HepG2 (cell line): ENCODE measurements around the gene CDH22. TPM values are rescaled to one million over a fixed set of nuclear protein-coding genes. Genes with fewer than 3 reads are reported as not detected.

ENCODE experiments used
- ATAC-seq: fragments of 200-7000 bp; cut with Tn5 transposase; 3 replicates; pipeline ENCODE4 v1.9.1; 2020; ENCODE audit warnings: mild to moderate bottlenecking, moderate library complexity
- BruUV-seq: library from RNA; stranded (reverse); fragments of 400-500 nt; replicated peaks from 2 replicates; lab custom pipeline; 2021; lab: Mats Ljungman, UMichigan
- CTCF ChIA-PET: fragments of 300-600 bp; formaldehyde crosslinking; extraction: SDS; loops from one replicate; lab custom pipeline; 2021; ENCODE audit warnings: low total read pairs, inconsistent platforms, low intra/inter-chr PET ratio; lab: Yijun Ruan, JAX
- POLR2A ChIA-PET: fragments of 350-600 bp; sonication (Branson Sonifier 250); formaldehyde crosslinking; loops from one replicate; lab custom pipeline; 2020; ENCODE audit warnings: antibody characterized with exemption, inconsistent platforms; lab: Yijun Ruan, JAX
- DNase-seq: peaks from one replicate; pipeline ENCODE4 v3.0.0-alpha.2; 2015; ENCODE audit warnings: low spot score
- FAIRE-seq: peaks from 3 replicates; lab custom pipeline; 2011; peaks lifted over from hg19 to GRCh38; lab: Jason Lieb, UNC
- H2AFZ ChIP-seq: one replicate; pipeline ENCODE4 v1.6.1; 2011; ENCODE audit warnings: low read length, inconsistent platforms
- H3K27ac ChIP-seq: fragments of 300-600 bp; 3 replicates; pipeline ENCODE4 v1.8.0; 2011; ENCODE audit warnings: mixed run types, mild to moderate bottlenecking, mixed read lengths, low read length, inconsistent platforms; ENCODE audit not compliant: insufficient read depth; ENCODE audit errors: extremely low read length
- H3K27me3 ChIP-seq, 2 experiments: fragments of 200-600 bp in 1 of 2; 2 replicates in 1 of 2; 3 replicates in 1 of 2; pipeline versions ENCODE4 v1.6.0 to v1.8.0; 2011; ENCODE audit warnings: low read length in 2 of 2, mild to moderate bottlenecking in 2 of 2, moderate library complexity in 2 of 2, inconsistent platforms in 1 of 2; ENCODE audit not compliant: insufficient read depth in 2 of 2, control insufficient read depth in 1 of 2
- H3K36me3 ChIP-seq, 2 experiments: fragments of 200-600 bp in 1 of 2; replicated peaks in 1 of 2; 2 replicates in 1 of 2; 3 replicates in 1 of 2; pipeline versions ENCODE4 v1.5.1 to v1.8.0; 2011; ENCODE audit warnings: low read length in 2 of 2, inconsistent platforms in 1 of 2; ENCODE audit not compliant: insufficient read depth in 2 of 2, control insufficient read depth in 1 of 2
- H3K4me1 ChIP-seq: 2 replicates; pipeline ENCODE4 v1.5.1; 2012; ENCODE audit warnings: low read length, inconsistent platforms; ENCODE audit not compliant: insufficient read depth
- H3K4me2 ChIP-seq: 2 replicates; pipeline ENCODE4 v1.6.0; 2011; ENCODE audit warnings: low read depth, low read length, inconsistent platforms
- H3K4me3 ChIP-seq, 3 experiments: fragments of 200-600 bp in 1 of 3; sonication (generic), shearing (Covaris generic) in 1 of 3; replicated peaks in 1 of 3; 2 replicates each; pipeline ENCODE4 v1.5.1; 2011 to 2016; ENCODE audit warnings: low read length in 3 of 3, inconsistent platforms in 2 of 3, low read depth in 2 of 3, mild to moderate bottlenecking in 2 of 3, control low read depth in 1 of 3, mixed read lengths in 1 of 3; ENCODE audit not compliant: insufficient read depth in 1 of 3
- H3K79me2 ChIP-seq: one replicate; pipeline ENCODE4 v1.6.1; 2011; ENCODE audit warnings: low read length, inconsistent platforms; ENCODE audit not compliant: insufficient read depth
- H3K9ac ChIP-seq: 2 replicates; pipeline ENCODE4 v1.6.0; 2011; ENCODE audit warnings: mild to moderate bottlenecking, low read depth, low read length, inconsistent platforms; ENCODE audit not compliant: insufficient read depth
- H3K9me3 ChIP-seq: 2 replicates; pipeline ENCODE4 v1.5.1; 2012; ENCODE audit warnings: mild to moderate bottlenecking, low read length
- H4K20me1 ChIP-seq: 2 replicates; pipeline ENCODE4 v1.6.0; 2011; ENCODE audit warnings: inconsistent platforms, mild to moderate bottlenecking, low read length, moderate library complexity; ENCODE audit not compliant: insufficient read depth
- HNRNPH1 ChIP-seq: fragments of 200-400 bp; formaldehyde crosslinking; optimal IDR thresholded peaks from 2 replicates; pipeline ENCODE3; 2017; ENCODE audit warnings: mild to moderate bottlenecking, low read depth, low read length
- MYC ChIP-seq: sonication (generic); formaldehyde crosslinking; IDR thresholded peaks from 2 replicates; pipeline ENCODE4 v1.9.0; 2021; ENCODE audit warnings: missing genetic modification reagents, borderline replicate concordance
- POLR2A ChIP-seq, 2 experiments: IDR thresholded peaks; 2 replicates each; pipeline ENCODE4 v1.6.1; 2011; ENCODE audit warnings: low read depth in 2 of 2, low read length in 2 of 2, mild to moderate bottlenecking in 1 of 2, moderate library complexity in 1 of 2; ENCODE audit not compliant: insufficient read depth in 1 of 2
- POLR2G ChIP-seq: fragments of 200-400 bp; formaldehyde crosslinking; IDR thresholded peaks from 2 replicates; pipeline ENCODE4 v1.6.1; 2018; ENCODE audit warnings: mild to moderate bottlenecking, low read depth, low read length, moderate library complexity
- ZNF263 ChIP-seq: sonication (generic); formaldehyde crosslinking; IDR thresholded peaks from 2 replicates; pipeline ENCODE4 v1.4.0; 2020; ENCODE audit warnings: missing genetic modification reagents
- ZNF782 ChIP-seq: sonication (generic); formaldehyde crosslinking; IDR thresholded peaks from 2 replicates; pipeline ENCODE4 v1.4.0; 2020; ENCODE audit warnings: missing genetic modification reagents, mild to moderate bottlenecking, borderline replicate concordance
- WGBS: methylation state at CpG from one replicate; pipeline ENCODE4 v1.1.6; 2017; ENCODE audit warnings: low lambda C conversion rate; 5-methylcytosine and 5-hydroxymethylcytosine counted together
- in situ Hi-C: cut with HindIII; loops from 2 replicates; pipeline ENCODE4 v1.10.0; 2017; ENCODE audit warnings: low pct_unique_long_range_greater_than_20kb; ENCODE audit not compliant: extremely low pct_ligation_motif_present
- intact Hi-C: fragments of 100-400 bp; cut with micrococcal nuclease; formaldehyde crosslinking; loops from one replicate; pipeline ENCODE4 v1.10.0; 2022; ENCODE audit not compliant: unreplicated experiment
- polyA plus RNA-seq, 8 experiments: library from polyadenylated mRNA; depleted of rRNA in 3 of 8; stranded (reverse) in 7 of 8; unstranded in 1 of 8; fragments of >200 nt; fragmentation: Illumina TruSeq in 4 of 8; extraction: Trizol in 4 of 8; gene quantifications; 2 replicates each; pipeline versions ENCODE4 v1.2.1 to v1.2.3, GENCODE V29; 2011 to 2016; ENCODE audit warnings: low read depth in 4 of 8, missing spikeins in 1 of 8, mixed read lengths in 1 of 8; ENCODE audit not compliant: insufficient read depth in 1 of 8
- total RNA-seq, 5 experiments: library from RNA; depleted of rRNA; stranded (reverse); fragments of >200 nt; fragmentation: Illumina TruSeq; extraction: Trizol; gene quantifications; 2 replicates each; pipeline ENCODE4 v1.2.3, GENCODE V29; 2016; ENCODE audit warnings: low read depth in 1 of 5
- TF ChIP-seq, protein P1 (sequence below): sonication (generic); formaldehyde crosslinking; IDR thresholded peaks from 2 replicates; pipeline ENCODE4 v1.8.1; 2022; ENCODE audit warnings: mild to moderate bottlenecking, missing genetic modification reagents
- TF ChIP-seq, protein P2 (sequence below): sonication (generic); formaldehyde crosslinking; IDR thresholded peaks from 2 replicates; pipeline ENCODE4 v1.4.0; 2020; ENCODE audit warnings: missing genetic modification reagents; ENCODE audit errors: not compliant biosample characterization
- TF ChIP-seq, protein P3 (sequence below): sonication (generic); formaldehyde crosslinking; IDR thresholded peaks from 2 replicates; pipeline ENCODE4 v1.4.0; 2020; ENCODE audit warnings: missing genetic modification reagents

Gene CDH22
- total and polyA plus RNA-seq, 2 of the 13 experiments (the other 11 are each of a cell fraction or from before 2014, with no cell fraction given): not detected

DNA sequence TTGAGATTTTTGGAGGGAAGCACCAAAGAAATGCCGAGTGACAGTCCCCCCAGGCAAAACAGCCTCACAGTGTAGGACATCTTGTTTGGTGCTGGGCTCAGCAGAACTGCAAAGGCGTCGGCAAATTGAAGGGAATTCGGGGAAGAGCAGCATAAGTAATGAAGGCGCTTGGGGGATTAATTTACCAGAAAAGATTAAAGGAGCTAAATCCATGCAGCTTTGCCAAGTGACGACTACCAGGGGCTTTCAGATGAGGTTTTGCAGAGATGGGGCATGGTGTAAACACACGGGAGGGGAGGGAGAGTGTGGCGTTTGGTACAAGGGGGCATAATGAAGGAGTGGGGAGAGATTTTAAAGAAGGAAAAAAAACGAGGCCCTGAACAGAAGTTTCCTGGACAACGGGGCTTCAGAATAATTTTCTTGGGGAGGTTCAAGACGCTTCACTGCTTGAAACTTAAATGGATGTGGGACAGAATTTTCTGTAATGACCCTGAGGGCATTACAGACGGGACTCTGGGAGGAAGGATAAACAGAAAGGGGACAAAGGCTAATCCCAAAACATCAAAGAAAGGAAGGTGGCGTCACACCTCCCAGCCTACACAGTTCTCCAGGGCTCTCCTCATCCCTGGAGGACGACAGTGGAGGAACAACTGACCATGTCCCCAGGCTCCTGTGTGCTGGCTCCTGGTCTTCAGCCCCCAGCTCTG, 45.4 kb upstream of the CDH22 start (continued):
- TF ChIP-seq, protein P1, sequence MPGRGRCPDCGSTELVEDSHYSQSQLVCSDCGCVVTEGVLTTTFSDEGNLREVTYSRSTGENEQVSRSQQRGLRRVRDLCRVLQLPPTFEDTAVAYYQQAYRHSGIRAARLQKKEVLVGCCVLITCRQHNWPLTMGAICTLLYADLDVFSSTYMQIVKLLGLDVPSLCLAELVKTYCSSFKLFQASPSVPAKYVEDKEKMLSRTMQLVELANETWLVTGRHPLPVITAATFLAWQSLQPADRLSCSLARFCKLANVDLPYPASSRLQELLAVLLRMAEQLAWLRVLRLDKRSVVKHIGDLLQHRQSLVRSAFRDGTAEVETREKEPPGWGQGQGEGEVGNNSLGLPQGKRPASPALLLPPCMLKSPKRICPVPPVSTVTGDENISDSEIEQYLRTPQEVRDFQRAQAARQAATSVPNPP (CRISPR knock-in tag): no peak
- TF ChIP-seq, protein P2, sequence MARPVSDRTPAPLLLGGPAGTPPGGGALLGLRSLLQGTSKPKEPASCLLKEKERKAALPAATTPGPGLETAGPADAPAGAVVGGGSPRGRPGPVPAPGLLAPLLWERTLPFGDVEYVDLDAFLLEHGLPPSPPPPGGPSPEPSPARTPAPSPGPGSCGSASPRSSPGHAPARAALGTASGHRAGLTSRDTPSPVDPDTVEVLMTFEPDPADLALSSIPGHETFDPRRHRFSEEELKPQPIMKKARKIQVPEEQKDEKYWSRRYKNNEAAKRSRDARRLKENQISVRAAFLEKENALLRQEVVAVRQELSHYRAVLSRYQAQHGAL: no peak

DNA sequence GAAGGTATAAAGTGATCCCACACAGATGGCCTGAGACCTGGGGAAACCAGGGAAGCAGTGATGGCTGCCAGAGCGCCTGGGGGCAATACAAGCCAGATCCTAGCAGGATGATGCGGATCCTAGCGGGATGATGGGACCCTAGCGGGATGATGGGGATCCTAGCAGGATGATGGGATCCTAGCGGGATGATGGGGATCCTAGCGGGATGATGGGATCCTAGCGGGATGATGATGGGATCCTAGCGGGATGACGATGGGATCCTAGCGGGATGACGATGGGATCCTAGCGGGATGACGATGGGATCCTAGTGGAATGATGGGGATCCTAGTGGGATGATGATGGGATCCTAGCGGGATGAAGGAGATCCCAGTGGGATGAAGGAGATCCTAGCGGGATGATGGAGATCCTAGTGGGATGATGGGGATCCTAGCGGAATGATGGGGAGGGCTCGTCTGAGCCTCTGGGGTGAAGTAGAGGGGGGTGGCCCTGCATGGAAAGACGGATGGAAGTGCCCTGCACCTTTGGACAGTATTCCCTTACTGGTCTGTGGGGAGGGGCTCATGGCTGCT, 44.2 kb upstream of the CDH22 start:
- H2AFZ ChIP-seq: no peak overlapping the region
- no peaks in the 10 kb centered on the region; the same call in 1 of the 2 replicates for H4K20me1 ChIP-seq
- no peaks in the 10 kb centered on the region for H3K9me3 ChIP-seq
- H3K4me1 ChIP-seq: peaks cover 47% of the 10 kb centered on the region
- WGBS: 91% methylated on average over 18 of the region's 18 CpGs
- H3K36me3 ChIP-seq: peaks cover 17 to 26% of the 10 kb centered on the region in 2 experiments; a peak in 3 of 5 replicates
- intact Hi-C loops: no loop called here
- DNase-seq (no peak), ATAC-seq (no peak), FAIRE-seq (no peak)
- no TSS peak for BruUV-seq
- H3K9ac ChIP-seq: no peak overlapping the region
- H3K27ac ChIP-seq: no peak overlapping the region
- ChIA-PET CTCF (no interaction called here), POLR2A (interaction anchor here (0.9 to 3.8 kb wide), 2 partner anchors 12 to 54 kb away, joined by 4 to 36 read pairs; partner anchors contain the start of gene ELMO2)
- H3K4me3 ChIP-seq: no peak overlapping the region
- no peak overlapping the region for H3K4me2 ChIP-seq
- no peaks in the 10 kb centered on the region for H3K79me2 ChIP-seq
- TF ChIP-seq POLR2A (IDR thresholded peaks at IDR 0.05; ENCODE audit: insufficient read depth in 1 of 2, low read depth in 2 of 2, low read length in 2 of 2) (peak in 1 of 2 experiments; percentile 43; a peak in 1 of 4 replicates), ZNF782 (no peak), HNRNPH1 (no peak), MYC (CRISPR knock-in tag) (0 out of 2 replicates have a peak, but pooled peaks have one; percentile 17), ZNF263 (peak; percentile 90), POLR2G (0 out of 2 replicates have a peak, but pooled peaks have one; percentile 12)
- TF ChIP-seq, protein P3, sequence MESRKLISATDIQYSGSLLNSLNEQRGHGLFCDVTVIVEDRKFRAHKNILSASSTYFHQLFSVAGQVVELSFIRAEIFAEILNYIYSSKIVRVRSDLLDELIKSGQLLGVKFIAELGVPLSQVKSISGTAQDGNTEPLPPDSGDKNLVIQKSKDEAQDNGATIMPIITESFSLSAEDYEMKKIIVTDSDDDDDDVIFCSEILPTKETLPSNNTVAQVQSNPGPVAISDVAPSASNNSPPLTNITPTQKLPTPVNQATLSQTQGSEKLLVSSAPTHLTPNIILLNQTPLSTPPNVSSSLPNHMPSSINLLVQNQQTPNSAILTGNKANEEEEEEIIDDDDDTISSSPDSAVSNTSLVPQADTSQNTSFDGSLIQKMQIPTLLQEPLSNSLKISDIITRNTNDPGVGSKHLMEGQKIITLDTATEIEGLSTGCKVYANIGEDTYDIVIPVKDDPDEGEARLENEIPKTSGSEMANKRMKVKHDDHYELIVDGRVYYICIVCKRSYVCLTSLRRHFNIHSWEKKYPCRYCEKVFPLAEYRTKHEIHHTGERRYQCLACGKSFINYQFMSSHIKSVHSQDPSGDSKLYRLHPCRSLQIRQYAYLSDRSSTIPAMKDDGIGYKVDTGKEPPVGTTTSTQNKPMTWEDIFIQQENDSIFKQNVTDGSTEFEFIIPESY (CRISPR knock-in tag): peak; percentile 48
- H3K27me3 ChIP-seq: no peaks in the 10 kb centered on the region
- in situ Hi-C loops: loop anchor here (25.0 kb wide), 1 partner anchor 565 kb away; the partner anchor contains the start of genes DNTTIP1 and WFDC3
